GM21423 (cell line): Measurements from ENCODE around the gene R3HDM2.
"Not testable (repeated sequence)": the region's sequence is repeated elsewhere in the genome, so short reads cannot be mapped to it uniquely, and the experiment has no call there.

ENCODE experiments used
- ATAC-seq: cut with Tn5 transposase; IDR thresholded peaks from one replicate; pipeline ENCODE4 v1.9.1; 2021; ENCODE audit warnings: mild to moderate bottlenecking, moderate library complexity; ENCODE audit not compliant: unreplicated experiment

The R3HDM2 gene

GRCh38 chr12:57276935-57277563, 153.8 kb downstream of the R3HDM2 start:
- no peak for ATAC-seq

- not testable (repeated sequence) for ATAC-seq
Observed at GRCh38 chr12:57276233-57276632, 154.6 kb downstream of the R3HDM2 start.

GRCh38 chr12:57273516-57273915, 157.3 kb downstream of the R3HDM2 start:
- no peak for ATAC-seq

- ATAC-seq = no peak
Observed at GRCh38 chr12:57272337-57273151, 158.3 kb downstream of the R3HDM2 start.

- no peak for ATAC-seq
Observed at GRCh38 chr12:57270966-57271470, 159.8 kb downstream of the R3HDM2 start.

GRCh38 chr12:57268264-57268663, 162.6 kb downstream of the R3HDM2 start:
- ATAC-seq = no peak

- ATAC-seq = no peak
Observed at GRCh38 chr12:57266681-57267080, 164.2 kb downstream of the R3HDM2 start.

- no peak for ATAC-seq
Observed at GRCh38 chr12:57263096-57263495, 167.7 kb downstream of the R3HDM2 start.

GRCh38 chr12:57262126-57262822, 168.6 kb downstream of the R3HDM2 start:
- no peak for ATAC-seq

GRCh38 chr12:57261428-57261865, 169.4 kb downstream of the R3HDM2 start:
- ATAC-seq = no peak

GRCh38 chr12:57260366-57260765, 170.5 kb downstream of the R3HDM2 start:
- no peak for ATAC-seq

- no peak for ATAC-seq
Observed at GRCh38 chr12:57258977-57259970, 171.6 kb downstream of the R3HDM2 start.

GRCh38 chr12:57255916-57256315, 174.9 kb downstream of the R3HDM2 start:
- ATAC-seq = no peak

- ATAC-seq = no peak
Observed at GRCh38 chr12:57254506-57255280, 176.2 kb downstream of the R3HDM2 start.

GRCh38 chr12:57250956-57251355, 179.9 kb downstream of the R3HDM2 start, which contains the start of gene STAC3:
Gene STAC3, minus strand, starts transcription at chr12:57251187. Its CDS starts 1,551 bp downstream, at chr12:57249636.
- no peak for ATAC-seq

- no peak for ATAC-seq
Observed at GRCh38 chr12:57250541-57250940, 180.3 kb downstream of the R3HDM2 start.

- ATAC-seq = no peak
Observed at GRCh38 chr12:57248934-57249742, 181.7 kb downstream of the R3HDM2 start.

- no peak for ATAC-seq
Observed at GRCh38 chr12:57247041-57247440, 183.8 kb downstream of the R3HDM2 start.

GRCh38 chr12:57244312-57244696, 186.5 kb downstream of the R3HDM2 start:
- ATAC-seq = no peak
